Measurements from ENCODE around the gene CCDC12.

GRCh38 chr3:46895761-46896160 is 80.8 kb downstream of the CCDC12 start:
- no peak for TF ChIP-seq CTCF (conservative IDR thresholded peaks at IDR 0.05 in 1 of 2, IDR thresholded peaks at IDR 0.05 in 1 of 2; ENCODE audit: extremely low read depth in 1 of 2, insufficient read depth in 1 of 2, low read depth in 1 of 2, low read length in 2 of 2)
- TF ChIP-seq EZH2 (IDR thresholded peaks at IDR 0.05; ENCODE audit: borderline replicate concordance, low read length), result no peak

All from mammary epithelial cell (primary cell).